H9 (cell line): ENCODE measurements around the gene SCLY. TPM values are rescaled to one million over a fixed set of nuclear protein-coding genes. Genes with fewer than 3 reads are reported as not detected.

Source experiments
- DNase-seq: peaks from one replicate; pipeline ENCODE4 v3.0.0-alpha.2; 2017
- H2AFZ ChIP-seq: one replicate; pipeline ENCODE4 v1.6.1; 2013; ENCODE audit warnings: mild to moderate bottlenecking, low read length, control low read depth, moderate library complexity
- H2AK5ac ChIP-seq: 2 replicates; pipeline ENCODE4 v1.6.1; 2013; ENCODE audit warnings: low read length, control low read depth, mixed read lengths; ENCODE audit not compliant: insufficient read length
- H2BK120ac ChIP-seq: one replicate; pipeline ENCODE4 v1.6.1; 2013; ENCODE audit warnings: low read depth, mild to moderate bottlenecking, low read length, control low read depth, inconsistent platforms; ENCODE audit not compliant: poor library complexity, severe bottlenecking
- H2BK12ac ChIP-seq: 2 replicates; pipeline ENCODE4 v1.6.1; 2013; ENCODE audit warnings: low read length, control low read depth, mixed read lengths, low read depth; ENCODE audit not compliant: insufficient read length
- H2BK15ac ChIP-seq: 2 replicates; pipeline ENCODE4 v1.6.1; 2013; ENCODE audit warnings: low read depth, low read length, control low read depth
- H2BK20ac ChIP-seq: one replicate; pipeline ENCODE4 v1.6.1; 2013; ENCODE audit warnings: low read depth, mild to moderate bottlenecking, low read length, control low read depth, inconsistent platforms; ENCODE audit not compliant: poor library complexity, severe bottlenecking
- H2BK5ac ChIP-seq: 2 replicates; pipeline ENCODE4 v1.6.1; 2013; ENCODE audit warnings: low read length, control low read depth, mixed read lengths; ENCODE audit not compliant: insufficient read length
- H3K14ac ChIP-seq: 2 replicates; pipeline ENCODE4 v1.6.1; 2013; ENCODE audit warnings: low read length, control low read depth; ENCODE audit not compliant: insufficient read depth
- H3K18ac ChIP-seq: 2 replicates; pipeline ENCODE4 v1.6.1; 2013; ENCODE audit warnings: low read depth, mild to moderate bottlenecking, mixed read lengths, low read length, control low read depth; ENCODE audit not compliant: insufficient read length
- H3K23ac ChIP-seq: 2 replicates; pipeline ENCODE4 v1.6.1; 2013; ENCODE audit warnings: low read length, control low read depth, mixed read lengths, low read depth; ENCODE audit not compliant: insufficient read length
- H3K23me2 ChIP-seq: 2 replicates; pipeline ENCODE4 v1.6.1; 2013; ENCODE audit warnings: low read depth, mild to moderate bottlenecking, mixed read lengths, low read length, control low read depth; ENCODE audit not compliant: insufficient read length, poor library complexity, severe bottlenecking
- H3K27ac ChIP-seq: 2 replicates; pipeline ENCODE4 v1.5.1; 2013; ENCODE audit warnings: low read length, control low read depth, mixed read lengths, low read depth; ENCODE audit not compliant: insufficient read length
- H3K27me3 ChIP-seq: 2 replicates; pipeline ENCODE4 v1.6.1; 2013; ENCODE audit warnings: low read length, control low read depth, inconsistent platforms; ENCODE audit not compliant: insufficient read depth
- H3K4ac ChIP-seq: 2 replicates; pipeline ENCODE4 v1.6.1; 2013; ENCODE audit warnings: low read depth, mild to moderate bottlenecking, control low read depth, inconsistent platforms, low read length, moderate library complexity
- H3K4me1 ChIP-seq: 2 replicates; pipeline ENCODE4 v1.6.1; 2013; ENCODE audit warnings: low read length, control low read depth, inconsistent platforms; ENCODE audit not compliant: insufficient read depth
- H3K4me2 ChIP-seq: 2 replicates; pipeline ENCODE4 v1.6.1; 2013; ENCODE audit warnings: low read length, control low read depth, mixed read lengths; ENCODE audit not compliant: insufficient read length, insufficient read depth
- H3K56ac ChIP-seq: 2 replicates; pipeline ENCODE4 v1.6.1; 2013; ENCODE audit warnings: low read depth, mild to moderate bottlenecking, mixed read lengths, low read length, control low read depth; ENCODE audit not compliant: insufficient read length
- H3K79me1 ChIP-seq: 2 replicates; pipeline ENCODE4 v1.6.1; 2013; ENCODE audit warnings: low read depth, mild to moderate bottlenecking, moderate library complexity, low read length, control low read depth, inconsistent platforms; ENCODE audit not compliant: insufficient read depth, poor library complexity, severe bottlenecking
- H3K79me2 ChIP-seq: 2 replicates; pipeline ENCODE4 v1.6.1; 2013; ENCODE audit warnings: low read length, control low read depth, inconsistent platforms; ENCODE audit not compliant: insufficient read depth
- H3K9ac ChIP-seq: 2 replicates; pipeline ENCODE4 v1.6.1; 2013; ENCODE audit warnings: low read length, control low read depth, mixed read lengths; ENCODE audit not compliant: insufficient read length; ENCODE audit errors: extremely low read depth
- H3K9me3 ChIP-seq: one replicate; pipeline ENCODE4 v1.6.1; 2013; ENCODE audit warnings: low read depth, low read length, inconsistent platforms; ENCODE audit not compliant: control insufficient read depth
- H3T11ph ChIP-seq: one replicate; pipeline ENCODE4 v1.6.1; 2013; ENCODE audit warnings: mild to moderate bottlenecking, low read length, control low read depth, inconsistent platforms
- H4K20me1 ChIP-seq: one replicate; pipeline ENCODE4 v1.6.1; 2013; ENCODE audit not compliant: control insufficient read depth, insufficient read length, insufficient read depth
- H4K5ac ChIP-seq: 2 replicates; pipeline ENCODE4 v1.6.1; 2013; ENCODE audit warnings: low read depth, mild to moderate bottlenecking, mixed read lengths, low read length, control low read depth; ENCODE audit not compliant: insufficient read length
- H4K8ac ChIP-seq: replicated peaks from 2 replicates; pipeline ENCODE4 v1.6.1; 2013; ENCODE audit warnings: low read length, control low read depth, mixed read lengths, low read depth; ENCODE audit not compliant: insufficient read length
- H4K91ac ChIP-seq: 2 replicates; pipeline ENCODE4 v1.6.1; 2013; ENCODE audit warnings: low read depth, mild to moderate bottlenecking, moderate library complexity, mixed read lengths, low read length, control low read depth; ENCODE audit not compliant: insufficient read length
- H3K27ac Mint-ChIP-seq, 3 experiments: 2 replicates in 2 of 3; 3 replicates in 1 of 3; pipeline ENCODE4 v1.8.0; 2020 to 2021; ENCODE audit warnings: mixed read lengths in 3 of 3, mild to moderate bottlenecking in 1 of 3, moderate library complexity in 1 of 3
- H3K27me3 Mint-ChIP-seq: 2 replicates; pipeline ENCODE4 v1.8.0; 2021; ENCODE audit warnings: low read depth, mild to moderate bottlenecking, moderate library complexity, mixed read lengths
- H3K36me3 Mint-ChIP-seq, 3 experiments: 2 replicates in 2 of 3; 3 replicates in 1 of 3; pipeline ENCODE4 v1.8.0; 2020 to 2021; ENCODE audit warnings: low read depth in 3 of 3, mixed read lengths in 3 of 3; ENCODE audit not compliant: insufficient read depth in 1 of 3
- H3K4me1 Mint-ChIP-seq, 2 experiments: 2 replicates each; pipeline ENCODE4 v1.8.0; 2020; ENCODE audit warnings: mixed read lengths in 2 of 2
- H3K4me3 Mint-ChIP-seq, 2 experiments: 2 replicates in 1 of 2; 3 replicates in 1 of 2; pipeline ENCODE4 v1.8.0; 2020 to 2021; ENCODE audit warnings: mild to moderate bottlenecking in 2 of 2, mixed read lengths in 2 of 2, moderate library complexity in 1 of 2
- H3K9me3 Mint-ChIP-seq, 2 experiments: 2 replicates in 1 of 2; 3 replicates in 1 of 2; pipeline ENCODE4 v1.8.0; 2020; ENCODE audit warnings: mild to moderate bottlenecking in 2 of 2, mixed read lengths in 2 of 2, moderate library complexity in 1 of 2
- CTCF ChIP-seq: fragments of 200-600 bp; sonication (generic); conservative IDR thresholded peaks from 3 replicates; pipeline ENCODE4 v1.8.0; 2021; ENCODE audit warnings: antibody characterized with exemption, mild to moderate bottlenecking
- WGBS: extraction: QIAGEN DNeasy Blood & Tissue Kit; methylation state at CpG from one replicate; pipeline ENCODE4 v1.1.7; 2013; ENCODE audit warnings: missing lambda C conversion rate, low lambda C conversion rate, mixed read lengths; ENCODE audit not compliant: insufficient read length; ENCODE audit errors: extremely low coverage; 5-methylcytosine and 5-hydroxymethylcytosine counted together
- total RNA-seq: library from RNA; stranded (reverse); gene quantifications from 2 replicates; pipeline ENCODE4 v1.2.1, GENCODE V29; 2021

The SCLY gene
- total RNA-seq, 1 experiment from 2014 or later = 55.3 TPM

DNA sequence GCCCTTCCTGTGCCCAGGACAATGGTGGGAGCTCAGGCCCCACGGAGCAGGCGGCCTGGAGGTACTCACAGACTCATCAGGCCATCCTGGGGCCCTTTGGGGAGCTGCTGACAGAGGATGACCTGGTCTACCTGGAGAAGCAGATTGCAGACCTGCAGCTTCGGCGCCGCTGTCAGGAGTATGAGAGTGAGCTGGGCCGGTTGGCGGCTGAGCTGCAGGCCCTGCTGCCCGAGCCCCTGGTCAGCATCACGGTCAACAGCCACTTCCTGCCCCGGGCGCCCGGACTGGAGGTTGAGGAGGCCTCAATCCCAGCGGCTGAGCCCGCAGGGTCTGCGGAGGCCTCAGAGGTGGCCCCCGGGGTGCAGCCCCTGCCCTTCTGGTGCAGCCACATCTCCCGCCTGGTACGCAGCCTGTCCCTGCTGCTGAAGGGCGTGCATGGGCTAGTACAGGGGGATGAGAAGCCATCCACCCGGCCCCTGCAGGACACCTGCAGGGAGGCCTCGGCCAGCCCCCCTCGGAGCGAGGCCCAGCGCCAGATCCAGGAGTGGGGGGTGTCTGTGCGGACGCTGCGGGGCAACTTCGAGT lies 69.4 kb downstream of the SCLY start:
- Mint-ChIP-seq H3K9me3 (no peaks in the 10 kb centered on the region), H3K27me3 (no peaks in the 10 kb centered on the region; the same call in none of the 2 replicates), H3K4me1 (no peaks in the 10 kb centered on the region), H3K27ac (no peak overlapping the region; a peak in 1 of 7 replicates), H3K36me3 (no peaks in the 10 kb centered on the region), H3K4me3 (no peak overlapping the region)
- no peak overlapping the region for H3K23ac ChIP-seq
- no peak overlapping the region for H2BK5ac ChIP-seq
- H3T11ph ChIP-seq = no peak overlapping the region
- H3K4me1 ChIP-seq = no peaks in the 10 kb centered on the region
- no peak overlapping the region for H3K4ac ChIP-seq
- H3K14ac ChIP-seq = no peak overlapping the region
- no peak overlapping the region for H3K9ac ChIP-seq
- DNase-seq = no peak
- no peak overlapping the region for H3K4me2 ChIP-seq
- no peak overlapping the region for H2BK120ac ChIP-seq
- no peak overlapping the region for H2BK12ac ChIP-seq
- TF ChIP-seq CTCF = no peak
- H3K56ac ChIP-seq = no peak overlapping the region
- H3K9me3 ChIP-seq = no peaks in the 10 kb centered on the region
- H4K20me1 ChIP-seq = no peaks in the 10 kb centered on the region
- no peak overlapping the region for H2AK5ac ChIP-seq
- no peak overlapping the region for H4K91ac ChIP-seq
- H3K27ac ChIP-seq = no peak overlapping the region
- no CpG with 5 or more reads among the region's 28 CpGs for WGBS
- no peak overlapping the region for H4K8ac ChIP-seq
- no peaks in the 10 kb centered on the region for H3K23me2 ChIP-seq
- H2BK15ac ChIP-seq = no peak overlapping the region
- no peaks in the 10 kb centered on the region for H3K27me3 ChIP-seq
- no peak overlapping the region for H3K18ac ChIP-seq
- no peak overlapping the region for H2AFZ ChIP-seq
- no peak overlapping the region for H4K5ac ChIP-seq
- H2BK20ac ChIP-seq = no peak overlapping the region
- no peaks in the 10 kb centered on the region for H3K79me2 ChIP-seq
- no peaks in the 10 kb centered on the region for H3K79me1 ChIP-seq
